Measurements from ENCODE around the gene SLC9A9. TPM values are rescaled to one million over a fixed set of nuclear protein-coding genes. Genes with fewer than 3 reads are reported as not detected.

Gene SLC9A9
- total RNA-seq, 4 donors from 2014 or later, result 2.1 to 40.4 (median 7.2) TPM

DNA sequence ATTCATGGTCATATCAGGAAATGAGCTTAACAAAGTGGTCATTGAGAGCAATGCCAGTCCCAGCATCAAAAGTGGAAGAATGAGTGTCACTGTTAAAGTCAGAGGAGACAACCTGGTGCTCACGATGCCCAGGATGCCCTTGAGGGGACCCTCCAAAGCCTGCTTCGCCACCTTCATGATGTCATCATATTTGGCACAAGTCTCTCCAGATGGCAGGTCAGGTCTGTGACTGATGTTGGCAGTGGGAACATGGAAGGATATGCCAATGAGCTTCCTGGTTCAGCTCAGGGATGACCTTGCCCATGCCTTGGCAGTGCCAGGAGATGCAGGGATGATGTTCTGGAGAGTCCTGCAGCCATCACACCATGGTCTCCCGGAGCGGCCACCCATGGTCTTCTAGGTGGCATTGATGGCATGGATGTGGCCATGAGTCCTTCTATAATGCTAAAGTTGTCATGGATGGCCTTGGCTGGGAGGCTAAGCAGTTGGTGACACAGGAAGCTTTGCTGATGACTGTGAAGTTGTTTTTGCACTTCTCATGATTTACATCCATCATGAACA lies 344.9 kb downstream of the SLC9A9 start:
- H3K36me3 ChIP-seq, result no peaks in the 10 kb centered on the region

DNA sequence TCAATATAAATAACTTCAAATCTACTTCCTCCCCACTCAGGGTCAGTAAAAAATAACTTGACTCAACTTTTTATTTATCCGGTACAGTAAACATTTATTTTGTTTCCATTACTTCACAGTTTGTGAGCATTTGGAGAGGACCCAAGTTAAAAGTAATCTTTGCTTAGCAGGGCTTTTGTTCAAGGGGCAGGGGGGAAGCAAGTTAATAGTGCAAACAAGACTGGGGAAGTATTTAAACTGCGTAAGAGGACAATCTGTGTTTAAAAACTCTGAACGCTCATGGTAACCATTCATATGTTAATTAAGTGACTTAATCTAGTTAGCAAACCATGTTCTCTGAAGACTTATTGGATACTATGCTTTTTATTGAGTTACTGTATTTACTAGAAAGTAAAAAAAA lies 346.2 kb downstream of the SLC9A9 start:
- H3K4me3 ChIP-seq, result no peak overlapping the region
- no peaks in the 10 kb centered on the region for H3K9me3 ChIP-seq
- H3K36me3 ChIP-seq, result no peaks in the 10 kb centered on the region
- no peaks in the 10 kb centered on the region for H3K27me3 ChIP-seq
- no peaks in the 10 kb centered on the region for H3K4me1 ChIP-seq
- no peak for DNase-seq
- no peak for TF ChIP-seq POLR2A (IDR thresholded peaks at IDR 0.05)
- TF ChIP-seq, protein P1, sequence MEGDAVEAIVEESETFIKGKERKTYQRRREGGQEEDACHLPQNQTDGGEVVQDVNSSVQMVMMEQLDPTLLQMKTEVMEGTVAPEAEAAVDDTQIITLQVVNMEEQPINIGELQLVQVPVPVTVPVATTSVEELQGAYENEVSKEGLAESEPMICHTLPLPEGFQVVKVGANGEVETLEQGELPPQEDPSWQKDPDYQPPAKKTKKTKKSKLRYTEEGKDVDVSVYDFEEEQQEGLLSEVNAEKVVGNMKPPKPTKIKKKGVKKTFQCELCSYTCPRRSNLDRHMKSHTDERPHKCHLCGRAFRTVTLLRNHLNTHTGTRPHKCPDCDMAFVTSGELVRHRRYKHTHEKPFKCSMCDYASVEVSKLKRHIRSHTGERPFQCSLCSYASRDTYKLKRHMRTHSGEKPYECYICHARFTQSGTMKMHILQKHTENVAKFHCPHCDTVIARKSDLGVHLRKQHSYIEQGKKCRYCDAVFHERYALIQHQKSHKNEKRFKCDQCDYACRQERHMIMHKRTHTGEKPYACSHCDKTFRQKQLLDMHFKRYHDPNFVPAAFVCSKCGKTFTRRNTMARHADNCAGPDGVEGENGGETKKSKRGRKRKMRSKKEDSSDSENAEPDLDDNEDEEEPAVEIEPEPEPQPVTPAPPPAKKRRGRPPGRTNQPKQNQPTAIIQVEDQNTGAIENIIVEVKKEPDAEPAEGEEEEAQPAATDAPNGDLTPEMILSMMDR (IDR thresholded peaks at IDR 0.05), result no peak
- H3K27ac ChIP-seq, result no peak overlapping the region

More for the DNA sequence above, 344.9 kb downstream of the SLC9A9 start:
- Histone ChIP-seq H3K27ac (no peak overlapping the region), H3K9me3 (no peaks in the 10 kb centered on the region), H3K27me3 (no peaks in the 10 kb centered on the region), H3K4me3 (no peak overlapping the region), H3K4me1 (no peaks in the 10 kb centered on the region)
- no peak for DNase-seq
- no peak for TF ChIP-seq POLR2A (IDR thresholded peaks at IDR 0.05)

DNA sequence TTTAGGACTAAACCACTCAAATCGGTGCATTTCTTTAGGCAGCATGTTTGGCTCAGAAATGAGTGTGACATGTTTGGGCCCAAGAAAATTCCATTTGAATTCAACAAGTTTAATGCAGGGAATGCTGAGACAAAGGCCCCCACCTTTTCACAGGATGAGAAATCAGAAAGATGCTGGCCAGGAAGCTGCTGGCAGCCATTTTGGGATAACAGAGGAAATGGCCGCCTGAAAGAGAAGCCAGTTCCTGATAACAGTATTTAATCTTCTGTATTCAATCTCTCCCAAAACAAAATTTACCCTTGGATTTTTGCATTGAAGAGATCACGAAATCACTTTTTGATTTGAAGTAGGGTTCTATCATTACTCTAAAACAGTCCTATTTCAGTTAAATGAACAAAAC lies 350.9 kb downstream of the SLC9A9 start:
- no peaks in the 10 kb centered on the region for H3K4me1 ChIP-seq
- no peak overlapping the region for H3K4me3 ChIP-seq
- TF ChIP-seq, protein P1 (IDR thresholded peaks at IDR 0.05), result no peak
- no peak for TF ChIP-seq POLR2A (IDR thresholded peaks at IDR 0.05)
- no peaks in the 10 kb centered on the region for H3K9me3 ChIP-seq
- no peaks in the 10 kb centered on the region for H3K27me3 ChIP-seq
- no peaks in the 10 kb centered on the region for H3K36me3 ChIP-seq
- no peak for DNase-seq
- H3K27ac ChIP-seq, result no peak overlapping the region

DNA sequence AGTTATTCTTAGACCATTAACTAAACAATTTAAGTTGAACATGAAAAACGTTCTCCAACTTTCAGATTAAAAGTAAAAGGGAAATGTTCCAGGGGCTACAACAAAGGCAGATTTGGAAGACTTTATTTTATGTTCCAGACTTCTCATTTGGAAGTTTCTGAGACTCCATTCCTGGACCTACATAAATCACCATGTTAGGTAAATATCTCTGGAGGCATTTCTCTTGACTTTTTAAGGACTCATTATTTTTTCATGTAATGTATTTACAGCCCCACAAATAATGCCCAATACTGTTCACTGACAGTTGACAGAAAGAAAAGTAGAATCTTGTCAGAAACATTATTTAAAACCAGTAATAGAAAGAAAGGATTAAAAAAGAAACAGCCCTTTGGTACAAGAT lies 352.1 kb downstream of the SLC9A9 start:
- Histone ChIP-seq H3K27ac (no peak overlapping the region), H3K27me3 (no peaks in the 10 kb centered on the region), H3K4me1 (no peaks in the 10 kb centered on the region), H3K9me3 (no peaks in the 10 kb centered on the region), H3K4me3 (no peak overlapping the region), H3K36me3 (no peaks in the 10 kb centered on the region)
- DNase-seq, result no peak
- TF ChIP-seq, protein P1 (IDR thresholded peaks at IDR 0.05), result no peak
- TF ChIP-seq POLR2A (IDR thresholded peaks at IDR 0.05), result no peak

DNA sequence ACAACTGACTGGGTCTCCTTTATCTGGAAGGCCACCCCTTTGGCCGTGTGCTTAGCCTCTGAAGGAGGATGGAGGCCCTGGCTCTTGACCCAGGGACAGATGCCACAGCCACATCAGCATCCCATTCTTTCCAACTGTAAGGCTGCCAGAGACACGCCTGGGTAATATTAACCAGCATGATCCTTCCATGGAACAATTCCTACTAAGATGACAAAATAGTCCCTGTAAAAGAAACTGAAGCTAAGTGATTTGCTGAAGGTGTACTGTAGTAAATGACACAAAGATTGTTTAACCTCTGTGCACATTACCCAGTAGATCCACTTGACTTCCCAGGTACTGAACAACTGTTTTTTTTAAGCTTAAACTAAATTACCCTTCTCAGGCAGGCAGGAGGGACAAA lies 352.7 kb downstream of the SLC9A9 start:
- Histone ChIP-seq H3K27me3 (no peaks in the 10 kb centered on the region), H3K36me3 (no peaks in the 10 kb centered on the region), H3K4me1 (no peaks in the 10 kb centered on the region), H3K4me3 (no peak overlapping the region), H3K9me3 (no peaks in the 10 kb centered on the region), H3K27ac (no peak overlapping the region)
- no peak for DNase-seq
- TF ChIP-seq, protein P1 (IDR thresholded peaks at IDR 0.05), result no peak
- TF ChIP-seq POLR2A (IDR thresholded peaks at IDR 0.05), result no peak

DNA sequence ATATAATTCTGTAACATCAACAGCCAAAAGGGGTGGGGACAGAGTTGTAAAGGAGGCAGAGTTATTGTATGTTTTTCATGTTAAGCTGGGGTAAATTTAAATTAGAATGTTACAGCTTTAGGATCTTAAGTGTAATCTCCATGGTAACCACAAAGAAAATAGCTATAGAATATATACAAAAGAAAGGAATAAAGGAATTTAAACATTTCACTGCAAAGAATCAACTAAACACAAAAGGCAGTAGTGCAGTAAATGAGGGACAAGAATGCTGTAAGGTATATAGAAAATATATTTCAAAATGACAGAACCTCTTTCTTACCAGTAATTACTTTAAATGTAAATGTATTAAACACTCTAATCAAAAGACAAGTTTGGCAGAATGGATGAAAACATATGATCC lies 361.7 kb downstream of the SLC9A9 start:
- H3K36me3 ChIP-seq, result no peaks in the 10 kb centered on the region
- H3K27ac ChIP-seq, result no peak overlapping the region
- H3K27me3 ChIP-seq, result no peaks in the 10 kb centered on the region
- H3K4me3 ChIP-seq, result no peak overlapping the region
- TF ChIP-seq, protein P1 (IDR thresholded peaks at IDR 0.05), result no peak
- no peak for TF ChIP-seq POLR2A (IDR thresholded peaks at IDR 0.05)
- H3K4me1 ChIP-seq, result no peaks in the 10 kb centered on the region
- DNase-seq, result no peak
- no peaks in the 10 kb centered on the region for H3K9me3 ChIP-seq
